Measurements from ENCODE around the gene SLC6A19. TPM values are rescaled to one million over a fixed set of nuclear protein-coding genes. Genes with fewer than 3 reads are reported as not detected.

SLC6A19 gene
- total RNA-seq, 2 experiments from 2014 or later: not detected

GRCh38 chr5:1175801-1176472, 25.5 kb upstream of the SLC6A19 start:
- Histone ChIP-seq H3K27me3 (ENCODE audit: control insufficient read depth in 1 of 2, insufficient read depth in 2 of 2, low read length in 2 of 2) (no peaks in the 10 kb centered on the region), H3K36me3 (ENCODE audit: insufficient read depth, low read length) (no peaks in the 10 kb centered on the region), H3K27ac (ENCODE audit: low read depth in 1 of 2, low read length in 2 of 2) (no peak overlapping the region), H3K9me3 (ENCODE audit: control insufficient read depth in 1 of 2, insufficient read depth in 1 of 2, low read length in 2 of 2) (peaks cover 0 to 17% of the 10 kb centered on the region in 2 experiments), H3K4me3 (ENCODE audit: low read length) (no peak overlapping the region), H3K4me1 (ENCODE audit: insufficient read depth, low read length) (peaks cover 9% of the 10 kb centered on the region)
- ChIA-PET CTCF (no interaction called here), POLR2A (no interaction called here)
- Mint-ChIP-seq H3K36me3 (ENCODE audit: low read depth) (no peaks in the 10 kb centered on the region), H3K27ac (no peak overlapping the region), H3K27me3 (no peaks in the 10 kb centered on the region), H3K4me3 (no peak overlapping the region), H3K4me1 (ENCODE audit: low read depth) (no peaks in the 10 kb centered on the region), H3K9me3 (no peaks in the 10 kb centered on the region)
- TF ChIP-seq, protein P1, sequence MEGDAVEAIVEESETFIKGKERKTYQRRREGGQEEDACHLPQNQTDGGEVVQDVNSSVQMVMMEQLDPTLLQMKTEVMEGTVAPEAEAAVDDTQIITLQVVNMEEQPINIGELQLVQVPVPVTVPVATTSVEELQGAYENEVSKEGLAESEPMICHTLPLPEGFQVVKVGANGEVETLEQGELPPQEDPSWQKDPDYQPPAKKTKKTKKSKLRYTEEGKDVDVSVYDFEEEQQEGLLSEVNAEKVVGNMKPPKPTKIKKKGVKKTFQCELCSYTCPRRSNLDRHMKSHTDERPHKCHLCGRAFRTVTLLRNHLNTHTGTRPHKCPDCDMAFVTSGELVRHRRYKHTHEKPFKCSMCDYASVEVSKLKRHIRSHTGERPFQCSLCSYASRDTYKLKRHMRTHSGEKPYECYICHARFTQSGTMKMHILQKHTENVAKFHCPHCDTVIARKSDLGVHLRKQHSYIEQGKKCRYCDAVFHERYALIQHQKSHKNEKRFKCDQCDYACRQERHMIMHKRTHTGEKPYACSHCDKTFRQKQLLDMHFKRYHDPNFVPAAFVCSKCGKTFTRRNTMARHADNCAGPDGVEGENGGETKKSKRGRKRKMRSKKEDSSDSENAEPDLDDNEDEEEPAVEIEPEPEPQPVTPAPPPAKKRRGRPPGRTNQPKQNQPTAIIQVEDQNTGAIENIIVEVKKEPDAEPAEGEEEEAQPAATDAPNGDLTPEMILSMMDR (IDR thresholded peaks at IDR 0.05): no peak
- DNase-seq: no peak
- ATAC-seq (ENCODE audit: poor library complexity): no peak
- intact Hi-C loops (cut with DNase I, micrococcal nuclease): no loop called here

- ATAC-seq (ENCODE audit: poor library complexity): no peak
- DNase-seq: no peak
- Histone ChIP-seq H3K27me3 (ENCODE audit: control insufficient read depth in 1 of 2, insufficient read depth in 2 of 2, low read length in 2 of 2) (no peaks in the 10 kb centered on the region), H3K9me3 (ENCODE audit: control insufficient read depth in 1 of 2, insufficient read depth in 1 of 2, low read length in 2 of 2) (peaks cover 0 to 17% of the 10 kb centered on the region in 2 experiments), H3K4me1 (ENCODE audit: insufficient read depth, low read length) (peaks cover 9% of the 10 kb centered on the region), H3K36me3 (ENCODE audit: insufficient read depth, low read length) (no peaks in the 10 kb centered on the region), H3K27ac (ENCODE audit: low read depth in 1 of 2, low read length in 2 of 2) (no peak overlapping the region), H3K4me3 (ENCODE audit: low read length) (no peak overlapping the region)
- Mint-ChIP-seq H3K4me3 (no peak overlapping the region), H3K27ac (no peak overlapping the region), H3K27me3 (no peaks in the 10 kb centered on the region), H3K36me3 (ENCODE audit: low read depth) (no peaks in the 10 kb centered on the region), H3K4me1 (ENCODE audit: low read depth) (no peaks in the 10 kb centered on the region), H3K9me3 (no peaks in the 10 kb centered on the region)
- ChIA-PET CTCF (no interaction called here), POLR2A (no interaction called here)
- TF ChIP-seq, protein P1 (IDR thresholded peaks at IDR 0.05): no peak
- intact Hi-C loops (cut with DNase I, micrococcal nuclease): no loop called here
These were observed 24.7 kb upstream of the SLC6A19 start for GRCh38 chr5:1176473-1177391.

DNA sequence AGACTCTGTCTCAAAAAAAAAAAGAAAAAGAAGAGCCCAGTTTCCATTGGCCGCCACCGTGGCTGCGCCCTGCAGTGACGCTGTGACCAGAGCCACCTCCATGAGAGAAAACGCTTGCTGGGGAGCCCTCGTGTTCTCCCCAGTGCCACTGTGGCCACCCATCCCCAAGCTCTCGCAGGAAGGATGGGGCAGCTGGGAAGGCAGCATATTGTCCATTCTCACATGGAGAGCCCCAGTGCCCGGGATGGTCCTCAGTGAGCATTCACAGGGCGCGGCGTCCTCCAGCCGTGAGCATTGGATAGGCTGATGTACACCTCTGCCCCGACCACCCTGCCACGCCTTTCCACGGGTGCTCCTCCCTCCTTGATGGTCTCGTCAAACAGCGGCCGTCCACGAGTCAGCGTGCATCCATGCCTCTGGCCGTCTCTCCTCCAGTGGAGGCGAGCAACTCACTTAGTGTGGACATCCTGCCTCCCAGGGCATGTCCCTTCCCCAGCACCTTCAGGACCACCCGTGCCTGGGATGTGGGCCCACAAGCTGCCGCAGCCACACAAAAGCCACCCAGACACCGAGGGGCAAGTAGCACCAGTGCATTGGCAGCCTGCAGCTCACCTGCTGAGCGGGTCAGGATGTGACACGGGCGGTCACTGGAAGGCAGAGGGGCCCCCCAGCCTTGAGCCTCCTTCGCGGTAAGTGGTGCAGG, 23.4 kb upstream of the SLC6A19 start:
- DNase-seq (no peak), ATAC-seq (ENCODE audit: poor library complexity) (no peak)
- H3K27me3 ChIP-seq (ENCODE audit: control insufficient read depth in 1 of 2, insufficient read depth in 2 of 2, low read length in 2 of 2): no peaks in the 10 kb centered on the region
- peaks cover 0 to 20% of the 10 kb centered on the region in 2 experiments for H3K9me3 ChIP-seq (ENCODE audit: control insufficient read depth in 1 of 2, insufficient read depth in 1 of 2, low read length in 2 of 2)
- no peak overlapping the region for H3K27ac Mint-ChIP-seq
- intact Hi-C loops (cut with DNase I, micrococcal nuclease): no loop called here
- H3K36me3 ChIP-seq (ENCODE audit: insufficient read depth, low read length): no peaks in the 10 kb centered on the region
- H3K4me1 ChIP-seq (ENCODE audit: insufficient read depth, low read length): peaks cover 5% of the 10 kb centered on the region
- CTCF ChIA-PET: no interaction called here
- TF ChIP-seq, protein P1 (IDR thresholded peaks at IDR 0.05): no peak
- no peak overlapping the region for H3K27ac ChIP-seq (ENCODE audit: low read depth in 1 of 2, low read length in 2 of 2)
- no peaks in the 10 kb centered on the region for H3K27me3 Mint-ChIP-seq
- no peaks in the 10 kb centered on the region for H3K4me1 Mint-ChIP-seq (ENCODE audit: low read depth)
- POLR2A ChIA-PET: no interaction called here
- H3K9me3 Mint-ChIP-seq: no peaks in the 10 kb centered on the region
- H3K4me3 Mint-ChIP-seq: no peak overlapping the region
- H3K4me3 ChIP-seq (ENCODE audit: low read length): no peak overlapping the region
- H3K36me3 Mint-ChIP-seq (ENCODE audit: low read depth): no peaks in the 10 kb centered on the region
